Activated CD8-positive, alpha-beta memory T cell treated with anti-CD3 and anti-CD28 coated beads for 4 hours (primary cell): ENCODE data around the gene OBP2B.
"Not testable (repeated sequence)": the region's sequence is repeated elsewhere in the genome, so short reads cannot be mapped to it uniquely, and the experiment has no call there.

ENCODE experiments used
- DNase-seq, 2 donors: peaks; one replicate each; pipeline ENCODE4 v3.0.0-alpha.2; 2020; ENCODE audit warnings: low read depth in 2 of 2

OBP2B gene

GRCh38 chr9:133208880-133209300, at the start of gene OBP2B:
TSS of gene OBP2B (minus strand) at chr9:133209250. CDS start at chr9:133209199, 51 bp downstream.
- DNase-seq: not testable (repeated sequence)

- DNase-seq: no peak
These were observed 49.3 kb upstream of the OBP2B start for GRCh38 chr9:133258061-133259015.

GRCh38 chr9:133257465-133257956, 48.5 kb upstream of the OBP2B start:
- DNase-seq: no peak

- no peak for DNase-seq
These were observed 47.6 kb upstream of the OBP2B start for GRCh38 chr9:133256686-133257091.

- DNase-seq: no peak
These were observed 47.0 kb upstream of the OBP2B start for GRCh38 chr9:133256136-133256461.

GRCh38 chr9:133255371-133256135, 46.5 kb upstream of the OBP2B start:
- DNase-seq: no peak

GRCh38 chr9:133254471-133254870, 45.4 kb upstream of the OBP2B start:
- DNase-seq: no peak

GRCh38 chr9:133253268-133253667, 44.2 kb upstream of the OBP2B start:
- DNase-seq: no peak

- no peak for DNase-seq
These were observed 43.4 kb upstream of the OBP2B start for GRCh38 chr9:133252301-133253020.

- no peak for DNase-seq
These were observed 42.7 kb upstream of the OBP2B start for GRCh38 chr9:133251773-133252172.

- DNase-seq: not testable (repeated sequence)
These were observed 42.2 kb upstream of the OBP2B start for GRCh38 chr9:133251221-133251620.

GRCh38 chr9:133250741-133251170, 41.7 kb upstream of the OBP2B start:
- no peak for DNase-seq

GRCh38 chr9:133249337-133249736, 40.3 kb upstream of the OBP2B start:
- DNase-seq: no peak

- DNase-seq: no peak
These were observed 39.8 kb upstream of the OBP2B start for GRCh38 chr9:133248726-133249295.

- DNase-seq: no peak
These were observed 38.6 kb upstream of the OBP2B start for GRCh38 chr9:133247632-133248031.

GRCh38 chr9:133246991-133247390, 37.9 kb upstream of the OBP2B start:
- no peak for DNase-seq

GRCh38 chr9:133246562-133246961, 37.5 kb upstream of the OBP2B start:
- no peak for DNase-seq

GRCh38 chr9:133242991-133243390, 33.9 kb upstream of the OBP2B start:
- no peak for DNase-seq

- no peak for DNase-seq
These were observed 33.2 kb upstream of the OBP2B start for GRCh38 chr9:133242241-133242640.

GRCh38 chr9:133239533-133240090, 30.6 kb upstream of the OBP2B start:
- DNase-seq: no peak

- peak; percentile 19 to 20 for DNase-seq
These were observed 29.9 kb upstream of the OBP2B start for GRCh38 chr9:133238851-133239532.
